ENCODE measurements around the gene TMBIM6.
A peak's percentile ranks its signal among the peaks of the same experiment; 100 is the strongest.

TMBIM6 gene

GRCh38 chr12:49740930-49741881, at the start of gene TMBIM6:
Gene TMBIM6 (plus strand): TSS chr12:49741557. CDS start chr12:49752494, 10,937 bp downstream.
- TF ChIP-seq GATA2 (IDR thresholded peaks at IDR 0.05; ENCODE audit: low read depth, low read length) (no peak), GATA3 (IDR thresholded peaks at IDR 0.05; ENCODE audit: low read depth, low read length) (no peak)

- TF ChIP-seq GATA3 (IDR thresholded peaks at IDR 0.05; ENCODE audit: low read depth, low read length) (no peak), GATA2 (IDR thresholded peaks at IDR 0.05; ENCODE audit: low read depth, low read length) (no peak)
These were observed 48.5 kb upstream of the TMBIM6 start for GRCh38 chr12:49692851-49693250.

GRCh38 chr12:49693931-49694444, 47.4 kb upstream of the TMBIM6 start:
- TF ChIP-seq GATA2 (IDR thresholded peaks at IDR 0.05; ENCODE audit: low read depth, low read length) (no peak), GATA3 (IDR thresholded peaks at IDR 0.05; ENCODE audit: low read depth, low read length) (no peak)

- TF ChIP-seq GATA2 (IDR thresholded peaks at IDR 0.05; ENCODE audit: low read depth, low read length) (no peak), GATA3 (IDR thresholded peaks at IDR 0.05; ENCODE audit: low read depth, low read length) (0 out of 2 replicates have a peak, but pooled peaks have one; percentile 15)
These were observed 44.6 kb upstream of the TMBIM6 start for GRCh38 chr12:49696723-49697122.

- no peak for TF ChIP-seq GATA3 (IDR thresholded peaks at IDR 0.05; ENCODE audit: low read depth, low read length)
- no peak for TF ChIP-seq GATA2 (IDR thresholded peaks at IDR 0.05; ENCODE audit: low read depth, low read length)
These were observed 43.5 kb upstream of the TMBIM6 start for GRCh38 chr12:49697808-49698207.

- no peak for TF ChIP-seq GATA2 (IDR thresholded peaks at IDR 0.05; ENCODE audit: low read depth, low read length)
- no peak for TF ChIP-seq GATA3 (IDR thresholded peaks at IDR 0.05; ENCODE audit: low read depth, low read length)
These were observed 42.5 kb upstream of the TMBIM6 start for GRCh38 chr12:49698619-49699545.

- TF ChIP-seq GATA2 (IDR thresholded peaks at IDR 0.05; ENCODE audit: low read depth, low read length) (no peak), GATA3 (IDR thresholded peaks at IDR 0.05; ENCODE audit: low read depth, low read length) (no peak)
These were observed 39.3 kb upstream of the TMBIM6 start for GRCh38 chr12:49702009-49702408.

- TF ChIP-seq GATA2 (IDR thresholded peaks at IDR 0.05; ENCODE audit: low read depth, low read length) (no peak), GATA3 (IDR thresholded peaks at IDR 0.05; ENCODE audit: low read depth, low read length) (no peak)
These were observed 38.6 kb upstream of the TMBIM6 start for GRCh38 chr12:49702676-49703215.

GRCh38 chr12:49703647-49704137, 37.7 kb upstream of the TMBIM6 start:
- TF ChIP-seq GATA3 (IDR thresholded peaks at IDR 0.05; ENCODE audit: low read depth, low read length), result no peak
- no peak for TF ChIP-seq GATA2 (IDR thresholded peaks at IDR 0.05; ENCODE audit: low read depth, low read length)

GRCh38 chr12:49705479-49706134, 35.8 kb upstream of the TMBIM6 start:
- no peak for TF ChIP-seq GATA2 (IDR thresholded peaks at IDR 0.05; ENCODE audit: low read depth, low read length)
- no peak for TF ChIP-seq GATA3 (IDR thresholded peaks at IDR 0.05; ENCODE audit: low read depth, low read length)

GRCh38 chr12:49706351-49707127, 34.8 kb upstream of the TMBIM6 start:
- TF ChIP-seq GATA3 (IDR thresholded peaks at IDR 0.05; ENCODE audit: low read depth, low read length) (no peak), GATA2 (IDR thresholded peaks at IDR 0.05; ENCODE audit: low read depth, low read length) (no peak)

- TF ChIP-seq GATA3 (IDR thresholded peaks at IDR 0.05; ENCODE audit: low read depth, low read length), result no peak
- no peak for TF ChIP-seq GATA2 (IDR thresholded peaks at IDR 0.05; ENCODE audit: low read depth, low read length)
These were observed 34.1 kb upstream of the TMBIM6 start, which contains the start of gene FMNL3 for GRCh38 chr12:49707128-49707811. Gene FMNL3 (minus strand): TSS chr12:49707405. CDS start chr12:49707180, 225 bp downstream.

Measured in SH-SY5Y (cell line).